GM13976 (cell line): ENCODE results near the gene COX14.
A peak's percentile ranks its signal among the peaks of the same experiment; 100 is the strongest.

ENCODE experiments used
- DNase-seq: peaks from one replicate; pipeline ENCODE4 v3.0.0; 2012; ENCODE audit warnings: low spot score
- in situ Hi-C: fragments of 300-500 bp; cut with MboI; formaldehyde crosslinking; loops from one replicate; pipeline ENCODE4 v1.12.0; 2022; ENCODE audit warnings: low sequenced_read_pairs, mixed read lengths, inconsistent platforms; ENCODE audit not compliant: unreplicated experiment
- TF ChIP-seq, protein P1 (sequence below): IDR thresholded peaks from 2 replicates; pipeline ENCODE4 v1.5.1; 2012; ENCODE audit warnings: borderline replicate concordance, mild to moderate bottlenecking; ENCODE audit not compliant: insufficient read depth; ENCODE audit errors: extremely low read depth, missing control alignments, control extremely low read depth

COX14 gene

DNA sequence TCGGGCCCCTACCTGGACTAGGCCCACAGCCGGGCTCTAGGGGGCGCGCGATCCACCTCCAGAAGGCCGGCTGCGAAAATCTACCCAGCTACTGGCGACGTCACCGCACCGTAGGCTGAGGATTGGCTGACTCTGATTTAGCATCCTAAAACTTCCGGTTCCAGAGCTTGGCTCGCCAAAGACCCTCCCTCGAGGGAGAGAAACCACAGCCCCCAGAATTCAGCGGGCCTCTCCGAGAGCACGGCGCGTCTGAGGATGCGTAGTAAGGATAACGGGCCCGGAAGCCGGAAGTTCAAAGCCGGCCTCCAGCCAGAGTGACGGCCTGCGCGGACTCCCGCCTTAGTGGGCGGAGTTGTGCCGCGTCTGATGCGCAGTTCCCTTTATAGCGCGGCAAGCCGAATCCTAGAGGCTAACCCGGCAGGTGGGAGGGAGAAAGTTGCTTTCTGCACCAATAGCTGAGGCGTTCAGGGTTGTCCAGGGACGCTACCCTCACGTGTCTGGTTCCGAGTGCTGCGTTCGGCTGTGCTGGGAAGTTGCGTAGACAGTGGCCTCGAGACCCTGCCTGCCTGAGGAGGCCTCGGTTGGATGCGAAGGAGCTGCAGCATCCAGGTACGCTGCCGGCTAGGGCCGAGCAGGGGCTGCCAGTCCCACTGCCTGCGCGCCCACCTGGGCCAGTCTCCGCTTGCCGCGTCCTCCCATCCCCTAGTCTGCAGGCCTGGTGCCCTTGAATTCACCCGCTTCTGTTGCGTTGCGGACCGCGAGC is at the start of gene COX14:
TSS of gene COX14 (plus strand) at position 544 of the 763 bp plus-strand sequence. CDS start 7,808 bp downstream, outside the sequence.
- in situ Hi-C loops: no loop called here
- TF ChIP-seq, protein P1, sequence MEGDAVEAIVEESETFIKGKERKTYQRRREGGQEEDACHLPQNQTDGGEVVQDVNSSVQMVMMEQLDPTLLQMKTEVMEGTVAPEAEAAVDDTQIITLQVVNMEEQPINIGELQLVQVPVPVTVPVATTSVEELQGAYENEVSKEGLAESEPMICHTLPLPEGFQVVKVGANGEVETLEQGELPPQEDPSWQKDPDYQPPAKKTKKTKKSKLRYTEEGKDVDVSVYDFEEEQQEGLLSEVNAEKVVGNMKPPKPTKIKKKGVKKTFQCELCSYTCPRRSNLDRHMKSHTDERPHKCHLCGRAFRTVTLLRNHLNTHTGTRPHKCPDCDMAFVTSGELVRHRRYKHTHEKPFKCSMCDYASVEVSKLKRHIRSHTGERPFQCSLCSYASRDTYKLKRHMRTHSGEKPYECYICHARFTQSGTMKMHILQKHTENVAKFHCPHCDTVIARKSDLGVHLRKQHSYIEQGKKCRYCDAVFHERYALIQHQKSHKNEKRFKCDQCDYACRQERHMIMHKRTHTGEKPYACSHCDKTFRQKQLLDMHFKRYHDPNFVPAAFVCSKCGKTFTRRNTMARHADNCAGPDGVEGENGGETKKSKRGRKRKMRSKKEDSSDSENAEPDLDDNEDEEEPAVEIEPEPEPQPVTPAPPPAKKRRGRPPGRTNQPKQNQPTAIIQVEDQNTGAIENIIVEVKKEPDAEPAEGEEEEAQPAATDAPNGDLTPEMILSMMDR: peak; percentile 87
- DNase-seq: peak; percentile 96

- in situ Hi-C loops: no loop called here
- DNase-seq: no peak
Measured at GRCh38 chr12:50062728-50063460, 49.1 kb upstream of the COX14 start.

DNA sequence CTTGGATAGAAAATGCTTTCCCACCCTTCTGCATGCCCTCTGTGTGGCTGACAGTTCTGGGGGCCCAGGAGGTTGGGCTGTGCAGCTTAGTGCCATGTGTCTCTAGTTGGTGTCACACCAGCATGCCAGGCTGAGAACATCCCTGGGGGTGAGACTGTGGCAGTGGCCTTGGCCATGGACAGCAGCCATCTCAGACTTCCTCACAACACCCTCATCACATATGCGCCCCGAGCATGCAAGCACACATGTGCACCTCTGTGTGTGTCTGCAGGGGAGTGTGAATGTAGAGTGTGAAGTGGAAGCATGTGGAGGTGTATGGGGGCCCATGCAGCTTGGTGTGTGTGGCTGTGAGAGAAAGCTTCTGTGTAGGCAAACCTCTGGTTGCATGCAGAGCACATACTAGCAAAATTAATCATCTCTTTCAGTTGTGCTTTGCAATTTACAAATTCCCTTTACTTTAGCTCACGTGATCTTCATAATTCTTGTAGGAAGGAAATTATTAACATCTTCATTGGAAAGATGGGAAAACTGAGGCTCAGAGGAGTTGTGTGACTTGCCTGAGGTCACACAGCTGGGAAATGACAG is 46.2 kb upstream of the COX14 start:
- TF ChIP-seq, protein P1: no peak
- no peak for DNase-seq
- in situ Hi-C loops: no loop called here

More at GRCh38 chr12:50062728-50063460, 49.1 kb upstream of the COX14 start:
- TF ChIP-seq, protein P1: no peak

DNA sequence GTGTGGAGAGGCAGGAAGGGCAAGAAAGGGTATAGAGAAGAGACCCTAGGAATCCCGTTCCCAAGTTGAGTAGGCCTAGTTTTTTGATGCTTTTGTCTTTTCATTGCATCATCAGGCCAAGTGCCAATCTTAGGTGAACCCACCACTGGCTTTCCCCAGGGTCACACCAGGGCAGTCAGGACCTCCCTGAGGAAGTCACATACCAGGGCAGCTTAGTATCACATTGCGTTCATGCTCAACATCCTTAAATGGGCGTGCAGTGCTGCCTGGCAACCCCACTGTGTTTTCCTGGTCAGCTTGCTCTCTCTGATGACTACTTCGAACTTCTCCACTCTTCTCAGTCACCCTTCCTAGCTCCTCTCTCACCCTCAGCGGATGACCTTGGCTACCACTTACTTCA is 45.6 kb upstream of the COX14 start:
- DNase-seq: no peak
- TF ChIP-seq, protein P1: no peak
- in situ Hi-C loops: no loop called here

GRCh38 chr12:50069069-50069468 is 43.0 kb upstream of the COX14 start:
- in situ Hi-C loops: no loop called here
- no peak for DNase-seq
- TF ChIP-seq, protein P1: no peak

- in situ Hi-C loops: no loop called here
- TF ChIP-seq, protein P1: no peak
Measured at GRCh38 chr12:50069539-50069938, 42.5 kb upstream of the COX14 start.

More at GRCh38 chr12:50069539-50069938, 42.5 kb upstream of the COX14 start:
- no peak for DNase-seq
